Measurements from ENCODE around the gene TEX14. TPM values are rescaled to one million over a fixed set of nuclear protein-coding genes. Genes with fewer than 3 reads are reported as not detected.

The TEX14 gene
- total and polyA plus RNA-seq, 10 of the 15 experiments (the other 5 are each of a cell fraction or from before 2014, with no cell fraction given) = 0.15 to 1.3 (median 0.66) TPM

- TF ChIP-seq TBL1XR1 (IDR thresholded peaks at IDR 0.05; ENCODE audit: low read depth, low read length) (peak; percentile 67; the same call in 1 of the 2 replicates), HDAC2 (IDR thresholded peaks at IDR 0.05) (no peak), KDM1A (IDR thresholded peaks at IDR 0.05; ENCODE audit: borderline replicate concordance) (no peak), IKZF1 (conservative IDR thresholded peaks at IDR 0.05) (peak; percentile 61), YBX1 (IDR thresholded peaks at IDR 0.05) (no peak), SIX5 (IDR thresholded peaks at IDR 0.05; ENCODE audit: low read depth, low read length, severe bottlenecking) (no peak), PML (IDR thresholded peaks at IDR 0.05; ENCODE audit: low read length) (no peak), RAD21 (IDR thresholded peaks at IDR 0.05; ENCODE audit: insufficient read depth, low read depth, low read length) (no peak), ZSCAN29 (IDR thresholded peaks at IDR 0.05) (no peak), MYC (IDR thresholded peaks at IDR 0.05; ENCODE audit: insufficient read depth, insufficient read length, insufficient replicate concordance, low read length, severe bottlenecking) (no peak), ZNF207 (IDR thresholded peaks at IDR 0.05; ENCODE audit: borderline replicate concordance) (no peak), HDGF (IDR thresholded peaks at IDR 0.05) (peak; percentile 83; the same call in 1 of the 2 replicates), SIN3A (IDR thresholded peaks at IDR 0.05; ENCODE audit: low read depth, low read length) (no peak), MYB (IDR thresholded peaks at IDR 0.05; ENCODE audit: borderline replicate concordance, low read depth, low read length) (no peak), SMAD5 (IDR thresholded peaks at IDR 0.05; ENCODE audit: low read depth) (0 out of 2 replicates have a peak, but pooled peaks have one; percentile 28), SREBF1 (IDR thresholded peaks at IDR 0.05; ENCODE audit: low read length) (no peak), BRCA1 (IDR thresholded peaks at IDR 0.05; ENCODE audit: low read depth, low read length) (no peak), IKZF2 (IDR thresholded peaks at IDR 0.05) (peak in 1 of 2 experiments; percentile 28; a peak in 1 of 4 replicates), STAT1 (conservative IDR thresholded peaks at IDR 0.05) (no peak), IRF4 (IDR thresholded peaks at IDR 0.05; ENCODE audit: low read depth, low read length) (no peak), CREM (IDR thresholded peaks at IDR 0.05; ENCODE audit: low read depth) (0 out of 2 replicates have a peak, but pooled peaks have one; percentile 42), NKRF (conservative IDR thresholded peaks at IDR 0.05) (peak; percentile 25; the same call in 1 of the 2 replicates), CHD2 (IDR thresholded peaks at IDR 0.05; ENCODE audit: borderline replicate concordance, low read depth, low read length) (no peak), CHD1 (IDR thresholded peaks at IDR 0.05; ENCODE audit: low read depth, low read length) (no peak)
- TF ChIP-seq, protein P1, sequence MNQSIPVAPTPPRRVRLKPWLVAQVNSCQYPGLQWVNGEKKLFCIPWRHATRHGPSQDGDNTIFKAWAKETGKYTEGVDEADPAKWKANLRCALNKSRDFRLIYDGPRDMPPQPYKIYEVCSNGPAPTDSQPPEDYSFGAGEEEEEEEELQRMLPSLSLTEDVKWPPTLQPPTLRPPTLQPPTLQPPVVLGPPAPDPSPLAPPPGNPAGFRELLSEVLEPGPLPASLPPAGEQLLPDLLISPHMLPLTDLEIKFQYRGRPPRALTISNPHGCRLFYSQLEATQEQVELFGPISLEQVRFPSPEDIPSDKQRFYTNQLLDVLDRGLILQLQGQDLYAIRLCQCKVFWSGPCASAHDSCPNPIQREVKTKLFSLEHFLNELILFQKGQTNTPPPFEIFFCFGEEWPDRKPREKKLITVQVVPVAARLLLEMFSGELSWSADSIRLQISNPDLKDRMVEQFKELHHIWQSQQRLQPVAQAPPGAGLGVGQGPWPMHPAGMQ (IDR thresholded peaks at IDR 0.05; ENCODE audit: borderline replicate concordance) = no peak
- TF ChIP-seq, protein P2, sequence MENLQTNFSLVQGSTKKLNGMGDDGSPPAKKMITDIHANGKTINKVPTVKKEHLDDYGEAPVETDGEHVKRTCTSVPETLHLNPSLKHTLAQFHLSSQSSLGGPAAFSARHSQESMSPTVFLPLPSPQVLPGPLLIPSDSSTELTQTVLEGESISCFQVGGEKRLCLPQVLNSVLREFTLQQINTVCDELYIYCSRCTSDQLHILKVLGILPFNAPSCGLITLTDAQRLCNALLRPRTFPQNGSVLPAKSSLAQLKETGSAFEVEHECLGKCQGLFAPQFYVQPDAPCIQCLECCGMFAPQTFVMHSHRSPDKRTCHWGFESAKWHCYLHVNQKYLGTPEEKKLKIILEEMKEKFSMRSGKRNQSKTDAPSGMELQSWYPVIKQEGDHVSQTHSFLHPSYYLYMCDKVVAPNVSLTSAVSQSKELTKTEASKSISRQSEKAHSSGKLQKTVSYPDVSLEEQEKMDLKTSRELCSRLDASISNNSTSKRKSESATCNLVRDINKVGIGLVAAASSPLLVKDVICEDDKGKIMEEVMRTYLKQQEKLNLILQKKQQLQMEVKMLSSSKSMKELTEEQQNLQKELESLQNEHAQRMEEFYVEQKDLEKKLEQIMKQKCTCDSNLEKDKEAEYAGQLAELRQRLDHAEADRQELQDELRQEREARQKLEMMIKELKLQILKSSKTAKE (IDR thresholded peaks at IDR 0.05; ENCODE audit: low read depth, poor library complexity, severe bottlenecking) = no peak
- TF ChIP-seq, protein P3, sequence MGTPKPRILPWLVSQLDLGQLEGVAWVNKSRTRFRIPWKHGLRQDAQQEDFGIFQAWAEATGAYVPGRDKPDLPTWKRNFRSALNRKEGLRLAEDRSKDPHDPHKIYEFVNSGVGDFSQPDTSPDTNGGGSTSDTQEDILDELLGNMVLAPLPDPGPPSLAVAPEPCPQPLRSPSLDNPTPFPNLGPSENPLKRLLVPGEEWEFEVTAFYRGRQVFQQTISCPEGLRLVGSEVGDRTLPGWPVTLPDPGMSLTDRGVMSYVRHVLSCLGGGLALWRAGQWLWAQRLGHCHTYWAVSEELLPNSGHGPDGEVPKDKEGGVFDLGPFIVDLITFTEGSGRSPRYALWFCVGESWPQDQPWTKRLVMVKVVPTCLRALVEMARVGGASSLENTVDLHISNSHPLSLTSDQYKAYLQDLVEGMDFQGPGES (IDR thresholded peaks at IDR 0.05) = no peak
Observed at GRCh38 chr17:58513267-58513964, 178.4 kb downstream of the TEX14 start (continued).

Measured in GM12878 (cell line).